ENCODE measurements around the gene PHF21B.
"Not testable (repeated sequence)": the region's sequence is repeated elsewhere in the genome, so short reads cannot be mapped to it uniquely, and the experiment has no call there.

The PHF21B gene

GRCh38 chr22:44906999-44907644, 102.7 kb downstream of the PHF21B start:
- no peak overlapping the region for H3K4me3 Mint-ChIP-seq
- no peaks in the 10 kb centered on the region for H3K27me3 Mint-ChIP-seq (ENCODE audit: low read depth)
- peaks cover 35% of the 10 kb centered on the region for H3K9me3 Mint-ChIP-seq
- no peak overlapping the region for H3K27ac Mint-ChIP-seq
- TF ChIP-seq, protein P1, sequence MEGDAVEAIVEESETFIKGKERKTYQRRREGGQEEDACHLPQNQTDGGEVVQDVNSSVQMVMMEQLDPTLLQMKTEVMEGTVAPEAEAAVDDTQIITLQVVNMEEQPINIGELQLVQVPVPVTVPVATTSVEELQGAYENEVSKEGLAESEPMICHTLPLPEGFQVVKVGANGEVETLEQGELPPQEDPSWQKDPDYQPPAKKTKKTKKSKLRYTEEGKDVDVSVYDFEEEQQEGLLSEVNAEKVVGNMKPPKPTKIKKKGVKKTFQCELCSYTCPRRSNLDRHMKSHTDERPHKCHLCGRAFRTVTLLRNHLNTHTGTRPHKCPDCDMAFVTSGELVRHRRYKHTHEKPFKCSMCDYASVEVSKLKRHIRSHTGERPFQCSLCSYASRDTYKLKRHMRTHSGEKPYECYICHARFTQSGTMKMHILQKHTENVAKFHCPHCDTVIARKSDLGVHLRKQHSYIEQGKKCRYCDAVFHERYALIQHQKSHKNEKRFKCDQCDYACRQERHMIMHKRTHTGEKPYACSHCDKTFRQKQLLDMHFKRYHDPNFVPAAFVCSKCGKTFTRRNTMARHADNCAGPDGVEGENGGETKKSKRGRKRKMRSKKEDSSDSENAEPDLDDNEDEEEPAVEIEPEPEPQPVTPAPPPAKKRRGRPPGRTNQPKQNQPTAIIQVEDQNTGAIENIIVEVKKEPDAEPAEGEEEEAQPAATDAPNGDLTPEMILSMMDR (IDR thresholded peaks at IDR 0.05; ENCODE audit: unreplicated experiment in 3 of 3), result no peak
- H3K4me1 Mint-ChIP-seq, result no peaks in the 10 kb centered on the region
- peaks cover 89% of the 10 kb centered on the region for H3K36me3 Mint-ChIP-seq (ENCODE audit: low read depth)

- Mint-ChIP-seq H3K27ac (no peak overlapping the region), H3K27me3 (ENCODE audit: low read depth) (no peaks in the 10 kb centered on the region), H3K9me3 (peaks cover 36% of the 10 kb centered on the region), H3K4me1 (no peaks in the 10 kb centered on the region), H3K4me3 (no peak overlapping the region), H3K36me3 (ENCODE audit: low read depth) (peaks cover 89% of the 10 kb centered on the region)
- TF ChIP-seq, protein P1 (IDR thresholded peaks at IDR 0.05; ENCODE audit: unreplicated experiment in 3 of 3), result no peak
These were observed 103.4 kb downstream of the PHF21B start for GRCh38 chr22:44906248-44906936.

DNA sequence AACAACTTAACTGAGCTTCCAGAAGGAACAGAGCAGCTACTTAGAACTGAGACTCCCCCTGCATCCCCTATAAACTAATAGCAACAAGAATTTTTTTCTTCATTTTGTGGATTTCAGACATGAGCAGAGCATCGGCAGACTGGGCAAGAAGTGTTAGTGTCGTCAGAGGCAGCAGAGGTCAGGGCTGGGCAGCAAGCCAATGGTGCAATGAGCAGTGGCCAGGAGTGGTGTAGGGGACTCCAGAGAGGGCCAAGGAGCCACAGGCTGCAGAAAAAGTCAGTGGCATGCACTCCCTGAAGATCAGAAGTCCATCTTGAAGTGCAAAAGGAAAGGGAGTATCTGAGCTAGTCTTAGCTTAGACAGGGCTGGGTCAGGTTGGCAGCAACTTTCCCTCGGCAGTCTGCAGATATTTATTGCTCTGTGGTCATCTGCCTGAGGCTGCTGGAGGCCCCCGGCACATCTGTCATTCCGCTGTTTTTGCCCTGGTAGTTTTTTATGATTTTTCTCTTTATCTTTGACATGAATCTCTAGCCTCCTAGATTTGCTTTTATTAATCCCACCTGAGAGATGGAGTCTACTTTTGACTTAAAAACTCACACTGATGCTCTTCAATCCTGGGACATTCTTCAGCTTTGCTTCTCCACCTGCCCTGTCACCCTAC, 105.2 kb downstream of the PHF21B start:
- H3K4me1 Mint-ChIP-seq, result not testable (repeated sequence)
- H3K9me3 Mint-ChIP-seq, result peaks cover 36% of the 10 kb centered on the region
- peaks cover 89% of the 10 kb centered on the region for H3K36me3 Mint-ChIP-seq (ENCODE audit: low read depth)

GRCh38 chr22:44903164-44903563, 106.6 kb downstream of the PHF21B start:
- H3K27ac Mint-ChIP-seq; H3K4me3 Mint-ChIP-seq; H3K27me3 Mint-ChIP-seq (ENCODE audit: low read depth); H3K4me1 Mint-ChIP-seq: not testable (repeated sequence)
- H3K36me3 Mint-ChIP-seq (ENCODE audit: low read depth), result peaks cover 87% of the 10 kb centered on the region
- peaks cover 36% of the 10 kb centered on the region for H3K9me3 Mint-ChIP-seq

More for the DNA sequence above, 105.2 kb downstream of the PHF21B start:
- H3K27ac Mint-ChIP-seq; H3K27me3 Mint-ChIP-seq (ENCODE audit: low read depth); H3K4me3 Mint-ChIP-seq: not testable (repeated sequence)

GRCh38 chr22:44901301-44901700, 108.5 kb downstream of the PHF21B start:
- Mint-ChIP-seq H3K4me3 (no peak overlapping the region), H3K27me3 (ENCODE audit: low read depth) (no peaks in the 10 kb centered on the region), H3K27ac (no peak overlapping the region), H3K4me1 (no peaks in the 10 kb centered on the region), H3K9me3 (peaks cover 36% of the 10 kb centered on the region), H3K36me3 (ENCODE audit: low read depth) (peaks cover 85% of the 10 kb centered on the region)
- TF ChIP-seq, protein P1 (IDR thresholded peaks at IDR 0.05; ENCODE audit: unreplicated experiment in 3 of 3), result no peak

DNA sequence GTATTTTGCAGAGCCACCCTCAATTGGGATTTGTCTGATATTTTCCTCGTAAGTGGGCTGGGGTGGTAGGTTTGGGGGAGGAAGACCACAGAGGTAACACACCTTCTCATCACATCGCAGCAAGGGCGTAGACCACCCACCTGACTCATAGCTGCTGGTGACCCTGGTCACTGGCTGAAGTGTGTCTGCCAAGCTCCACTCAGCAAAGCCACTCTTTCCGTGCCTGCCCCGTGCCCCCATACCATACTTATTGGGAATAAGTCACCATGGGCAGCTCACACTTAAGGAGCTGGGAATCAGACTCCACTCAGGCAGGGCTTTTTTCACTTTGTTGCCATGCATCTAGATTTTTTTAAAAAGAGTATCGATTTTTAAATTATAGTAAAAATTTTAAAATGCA, 111.6 kb downstream of the PHF21B start:
- no peak overlapping the region for H3K4me3 Mint-ChIP-seq
- peaks cover 66% of the 10 kb centered on the region for H3K36me3 Mint-ChIP-seq (ENCODE audit: low read depth)
- peaks cover 25% of the 10 kb centered on the region for H3K9me3 Mint-ChIP-seq
- no peak overlapping the region for H3K27ac Mint-ChIP-seq
- TF ChIP-seq, protein P1 (IDR thresholded peaks at IDR 0.05; ENCODE audit: unreplicated experiment in 3 of 3), result no peak
- no peaks in the 10 kb centered on the region for H3K4me1 Mint-ChIP-seq
- no peaks in the 10 kb centered on the region for H3K27me3 Mint-ChIP-seq (ENCODE audit: low read depth)
